Neural cell (in vitro differentiated cells): Measurements from ENCODE around the gene FBXO11.

Experiments
- CTCF ChIP-seq: fragments of 450-650 bp; IDR thresholded peaks from 2 replicates; pipeline ENCODE4 v1.5.1; 2014; ENCODE audit warnings: antibody characterized with exemption, mild to moderate bottlenecking, moderate library complexity; ENCODE audit not compliant: poor library complexity, severe bottlenecking
- EP300 ChIP-seq: fragments of 450-650 bp; conservative IDR thresholded peaks from 2 replicates; pipeline ENCODE4 v1.6.1; 2014; ENCODE audit warnings: antibody characterized with exemption, mild to moderate bottlenecking, moderate library complexity; ENCODE audit not compliant: poor library complexity, severe bottlenecking
- MXI1 ChIP-seq: fragments of 450-650 bp; conservative IDR thresholded peaks from 2 replicates; pipeline ENCODE4 v1.6.1; 2014; ENCODE audit warnings: antibody characterized with exemption, mild to moderate bottlenecking; ENCODE audit not compliant: poor library complexity, severe bottlenecking
- POLR2AphosphoS5 ChIP-seq: IDR thresholded peaks from 2 replicates; pipeline ENCODE4 v1.6.1; 2012
- REST ChIP-seq: IDR thresholded peaks from 2 replicates; pipeline ENCODE4 v1.6.1; 2012; ENCODE audit warnings: borderline replicate concordance
- TAF1 ChIP-seq: IDR thresholded peaks from 2 replicates; pipeline ENCODE4 v1.6.1; 2012; ENCODE audit warnings: low read depth

- no peak for TF ChIP-seq CTCF
- TF ChIP-seq POLR2AphosphoS5 = no peak
- TF ChIP-seq REST = no peak
- TF ChIP-seq TAF1 = no peak
- TF ChIP-seq MXI1 = no peak
- no peak for TF ChIP-seq EP300
Observed at GRCh38 chr2:47767497-47767844, 138.8 kb downstream of the FBXO11 start.
